OCI-M2 (cell line): ENCODE data around the gene AQP5.
"Not testable (repeated sequence)": the region's sequence is repeated elsewhere in the genome, so short reads cannot be mapped to it uniquely, and the experiment has no call there.

Experiments used
- DNase-seq: peaks from one replicate; lab custom pipeline; 2025; ENCODE audit not compliant: unreplicated experiment; lab: John Stamatoyannopoulos, UW

The AQP5 gene

DNA sequence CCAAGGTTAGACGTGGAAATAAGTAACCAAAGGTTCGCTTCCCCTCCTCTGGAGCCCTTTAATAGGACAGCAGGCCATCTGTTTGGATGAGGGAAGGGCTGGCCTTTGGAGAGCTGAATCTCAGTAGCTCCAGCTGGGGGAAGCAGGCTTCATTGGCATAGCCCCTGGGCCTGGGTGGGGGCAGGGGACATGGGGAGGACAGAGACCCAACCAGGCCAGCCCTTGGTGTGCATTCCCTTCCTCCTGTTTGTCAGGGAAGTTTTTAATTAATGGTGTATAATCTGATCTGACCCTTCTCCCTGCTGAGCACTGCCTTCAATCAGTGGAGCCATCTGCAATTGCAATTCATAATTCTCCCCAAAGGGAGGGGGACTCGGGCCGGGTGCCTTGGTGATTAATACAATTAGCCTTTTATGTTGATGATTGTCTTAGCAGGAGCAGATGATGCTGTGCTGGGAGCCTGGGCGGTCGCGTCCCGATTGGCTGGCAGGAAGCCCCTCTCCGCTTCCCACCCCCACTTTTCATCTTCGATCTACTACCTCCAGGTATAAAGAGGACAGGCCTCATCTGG lies 17.4 kb downstream of the AQP5 start:
- DNase-seq: no peak

- no peak for DNase-seq
Observed at GRCh38 chr12:49979791-49980190, 18.1 kb downstream of the AQP5 start.

DNA sequence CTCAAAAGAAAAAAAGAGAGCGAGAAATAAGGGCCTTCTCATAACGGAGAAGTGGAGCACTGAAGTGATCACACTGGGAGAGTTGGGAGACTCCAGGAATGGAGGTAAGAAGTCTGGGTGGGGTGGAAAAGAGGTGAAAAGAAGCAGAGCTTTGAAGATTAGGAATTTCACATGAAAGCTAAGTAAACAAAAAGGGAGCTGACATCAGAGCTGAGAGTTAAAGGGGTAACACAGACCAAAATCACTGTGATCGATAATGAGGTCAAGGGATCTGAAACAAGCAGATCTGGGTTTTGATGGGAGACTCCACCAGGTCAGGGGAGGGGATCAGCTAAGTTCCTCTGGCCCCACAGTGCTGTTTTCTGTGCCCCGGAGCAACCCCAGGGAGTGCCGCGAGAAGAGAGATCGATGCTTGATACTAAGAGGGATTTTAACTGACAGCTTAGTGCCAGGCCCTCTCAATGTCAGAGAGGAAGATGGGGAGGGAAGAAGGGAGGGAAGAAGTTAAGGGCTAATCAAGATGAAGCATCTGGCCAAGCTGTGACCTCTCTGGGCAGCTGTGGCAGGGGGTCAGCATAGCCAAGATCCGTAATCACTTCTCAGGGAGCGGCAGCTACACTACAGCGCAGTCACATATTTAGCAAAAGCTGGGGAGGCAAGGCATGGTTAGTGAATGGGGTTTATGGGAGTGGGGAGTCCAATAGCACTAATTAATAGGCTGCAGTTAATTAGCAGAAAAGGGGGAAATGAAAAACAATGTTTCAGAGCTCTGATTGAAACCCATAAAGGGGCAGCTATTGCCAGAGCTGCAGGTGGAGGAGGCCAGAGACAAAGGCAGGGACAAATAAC lies 19.1 kb downstream of the AQP5 start:
- DNase-seq: no peak

DNA sequence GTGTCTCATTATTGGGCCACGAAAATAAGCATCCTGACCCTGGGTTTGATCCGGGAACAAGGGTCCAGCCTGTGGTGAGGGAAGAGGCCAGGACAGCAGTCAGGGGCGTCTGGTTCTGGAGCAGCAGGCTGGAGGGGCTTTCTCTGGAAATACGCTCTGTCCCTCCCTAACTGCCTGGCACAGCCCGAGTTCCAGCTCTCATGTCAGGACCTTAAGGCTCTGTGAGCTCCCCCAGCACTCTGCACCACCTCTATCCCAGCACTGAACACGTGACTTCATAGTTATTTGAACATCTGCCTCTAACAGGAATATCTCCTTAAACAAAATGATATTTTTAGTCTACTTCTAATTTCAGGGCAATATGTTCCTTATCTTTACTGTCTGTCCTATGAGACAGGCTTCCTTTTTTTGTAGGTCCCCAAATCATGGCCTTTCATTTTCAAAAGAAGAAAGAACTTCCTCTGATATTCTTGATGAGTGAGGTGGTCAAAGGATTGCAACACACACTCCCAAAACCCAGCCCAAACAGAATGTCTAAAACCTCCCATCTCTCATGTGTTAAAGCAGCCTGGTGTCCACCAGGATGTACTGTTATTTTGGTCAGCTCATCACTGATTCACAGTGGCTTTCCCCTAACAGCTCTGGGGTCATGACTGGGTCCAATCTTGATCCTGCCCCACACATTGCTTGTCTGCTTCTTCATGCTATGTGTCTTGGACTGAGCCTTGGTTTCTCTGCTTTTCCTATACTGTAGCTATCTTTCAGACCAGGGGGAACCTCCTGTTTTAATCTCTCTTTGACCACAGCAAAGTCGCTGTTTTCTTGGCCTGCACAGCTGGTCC lies 20.8 kb downstream of the AQP5 start:
- no peak for DNase-seq

DNA sequence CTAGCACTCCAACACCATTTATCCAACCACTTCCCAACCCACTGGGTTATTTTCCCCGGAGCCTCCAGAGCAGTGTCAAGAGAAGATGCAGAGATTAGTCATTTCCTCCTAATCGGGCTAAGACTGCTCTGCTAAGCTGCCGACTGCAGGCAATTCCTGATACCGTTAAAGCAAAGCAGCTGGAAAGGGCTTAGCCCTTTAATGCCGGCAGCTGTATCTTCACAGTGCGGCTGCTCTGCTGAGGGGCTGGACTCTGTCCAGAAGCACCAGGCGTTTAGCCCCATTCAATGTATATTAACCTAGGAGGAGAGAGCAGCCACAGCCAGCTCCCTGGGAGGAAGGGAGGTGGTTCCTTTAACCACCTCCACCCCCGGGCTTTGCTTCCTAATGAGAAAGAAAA lies 22.2 kb downstream of the AQP5 start:
- no peak for DNase-seq

DNA sequence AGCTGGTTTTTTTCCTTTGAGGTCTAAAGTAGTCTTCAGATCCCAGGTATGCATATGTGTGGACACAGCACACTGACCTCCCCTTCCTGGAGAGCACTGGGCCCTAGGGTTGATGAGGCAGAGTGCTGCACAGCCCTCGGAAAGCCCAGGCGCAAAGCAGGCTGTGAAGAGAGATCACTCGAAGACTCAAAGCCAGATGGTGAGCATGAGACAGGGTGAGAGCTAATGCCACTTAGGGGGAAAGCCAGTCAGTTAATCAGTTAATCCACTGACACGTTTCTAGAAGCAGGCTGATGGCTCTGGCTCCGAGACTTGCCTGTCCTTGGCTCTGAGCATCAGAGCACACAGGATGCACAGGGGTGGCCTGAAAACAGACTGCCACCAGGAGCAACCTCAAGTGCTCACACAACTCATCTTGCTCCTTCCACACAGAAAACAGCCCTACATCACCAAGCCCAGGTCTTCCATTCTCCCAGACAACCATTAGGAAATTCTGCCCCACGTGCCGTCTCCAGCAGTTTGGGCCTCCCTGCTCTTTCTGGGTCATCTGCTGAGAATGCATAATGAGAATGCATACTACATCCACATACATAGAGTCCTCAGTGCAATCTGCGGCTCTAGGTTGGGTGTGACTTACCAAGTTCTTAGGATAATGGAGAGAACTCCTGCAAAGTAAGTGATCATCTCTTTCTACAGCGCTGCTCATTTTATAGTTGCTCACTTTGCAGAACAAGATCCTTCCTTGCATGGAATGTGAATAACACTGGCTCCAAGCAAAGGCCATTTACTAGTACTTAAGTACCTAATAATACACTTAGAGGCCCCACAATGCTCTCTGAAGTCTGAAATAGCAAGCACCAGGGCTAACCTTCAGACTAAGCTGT lies 23.0 kb downstream of the AQP5 start:
- DNase-seq: no peak

- no peak for DNase-seq
Observed at GRCh38 chr12:49985981-49986380, 24.3 kb downstream of the AQP5 start.

GRCh38 chr12:49986476-49986875 lies 24.8 kb downstream of the AQP5 start:
- DNase-seq: not testable (repeated sequence)

DNA sequence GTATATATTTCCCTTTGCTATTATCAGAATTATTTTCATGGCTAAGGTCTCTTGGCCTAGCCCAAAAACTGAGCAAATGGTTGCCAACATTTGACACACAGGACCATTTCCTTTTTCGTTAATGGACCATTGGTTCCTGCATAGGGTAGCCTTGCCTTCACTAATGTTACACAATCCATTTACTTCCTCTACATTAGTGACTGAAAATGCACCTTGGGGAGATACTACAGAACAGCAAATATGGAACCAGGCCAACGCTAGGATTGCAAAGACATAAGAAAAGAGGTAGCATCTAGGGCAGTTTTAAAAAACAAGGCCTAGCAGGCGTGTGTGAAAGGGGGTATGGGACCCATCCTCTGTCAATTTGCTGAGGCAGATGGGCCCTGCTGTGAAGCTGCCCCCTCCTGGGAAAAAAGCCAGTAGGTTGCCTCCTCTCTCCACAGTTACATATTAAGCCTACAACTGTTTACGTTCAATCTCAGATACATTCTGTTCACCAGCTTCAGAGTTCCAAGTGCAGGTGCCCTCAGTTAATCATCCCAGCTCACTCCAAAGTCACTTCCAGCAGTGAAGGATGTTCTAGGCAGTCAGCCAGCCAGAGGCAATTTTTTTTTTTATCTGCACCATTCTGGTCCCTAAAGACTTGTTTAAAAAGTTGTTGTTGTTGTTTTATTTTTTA lies 26.1 kb downstream of the AQP5 start:
- DNase-seq: no peak

DNA sequence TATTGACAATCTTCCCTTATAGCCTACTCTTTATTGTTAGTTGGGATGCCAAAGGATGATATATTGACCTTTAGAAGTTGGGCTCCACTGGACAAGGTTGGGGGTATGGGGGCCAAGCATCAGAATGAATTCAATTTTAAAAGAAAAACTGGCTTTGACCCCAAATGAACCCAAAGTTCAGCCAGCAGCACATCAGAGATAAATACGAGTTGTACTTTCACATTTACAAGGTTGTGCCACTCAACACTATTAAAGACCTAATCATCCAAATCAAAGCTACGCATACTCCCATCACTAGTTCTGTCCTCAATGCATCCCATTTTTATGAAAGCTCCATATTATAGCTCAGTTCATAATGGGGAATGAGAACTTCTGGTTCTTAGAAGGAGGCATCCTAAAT lies 27.7 kb downstream of the AQP5 start:
- not testable (repeated sequence) for DNase-seq

DNA sequence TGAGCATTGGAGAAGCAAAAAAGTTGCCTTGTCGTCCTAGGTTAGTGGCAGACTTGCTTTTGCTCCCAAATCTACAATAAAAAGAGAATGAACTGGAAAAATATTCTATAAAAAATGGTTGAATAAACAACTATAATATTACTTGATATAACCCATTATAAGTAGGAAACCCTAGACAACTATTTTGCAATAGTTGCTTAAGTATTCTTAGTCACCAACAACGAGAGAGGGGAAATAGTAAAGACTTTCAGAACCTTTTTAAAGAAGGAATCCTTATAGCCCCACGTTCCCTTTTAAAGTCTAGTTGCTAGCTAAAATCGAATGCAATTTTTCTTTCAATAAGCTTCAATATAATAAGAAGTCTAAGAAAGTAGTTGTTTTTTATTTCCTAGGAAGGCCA lies 28.6 kb downstream of the AQP5 start:
- DNase-seq: no peak

GRCh38 chr12:49998453-49998852 lies 36.8 kb downstream of the AQP5 start:
- no peak for DNase-seq

DNA sequence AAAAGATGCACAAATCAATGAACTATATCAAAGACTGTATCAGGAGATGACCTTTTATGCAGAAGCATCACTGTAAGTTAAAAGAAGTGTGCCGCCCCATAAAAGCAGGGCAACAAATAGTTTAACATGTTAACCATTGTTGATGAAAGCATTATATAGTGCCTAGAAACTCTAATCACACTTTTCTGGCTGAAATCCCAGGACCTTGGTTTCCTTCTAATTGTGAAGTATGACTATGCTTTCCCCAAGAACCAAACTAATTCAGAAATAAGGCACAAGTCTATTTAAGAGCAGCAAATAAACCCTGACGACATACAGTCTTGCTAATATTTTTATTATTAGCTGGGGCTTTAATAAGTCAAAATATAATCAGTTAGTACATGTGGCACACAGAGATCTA lies 41.9 kb downstream of the AQP5 start:
- no peak for DNase-seq

DNA sequence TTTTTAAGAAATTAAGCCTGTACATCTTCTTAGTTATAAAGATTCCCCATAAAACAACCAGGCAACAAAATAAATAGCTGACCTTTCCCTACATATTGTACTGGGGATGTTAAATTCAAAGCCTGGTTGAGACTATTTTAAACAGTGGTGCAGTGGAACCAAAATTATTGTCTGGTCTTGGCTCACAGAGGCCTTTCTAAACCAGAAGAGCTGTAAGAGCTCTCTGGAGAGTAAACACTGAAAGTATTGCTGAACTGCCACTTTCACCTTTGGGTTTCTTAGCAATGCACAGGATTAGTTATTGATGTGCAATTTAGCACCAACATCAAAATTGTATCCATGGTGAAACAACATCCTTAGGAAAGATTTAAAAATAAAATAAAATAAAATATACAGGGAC lies 43.0 kb downstream of the AQP5 start:
- no peak for DNase-seq

DNA sequence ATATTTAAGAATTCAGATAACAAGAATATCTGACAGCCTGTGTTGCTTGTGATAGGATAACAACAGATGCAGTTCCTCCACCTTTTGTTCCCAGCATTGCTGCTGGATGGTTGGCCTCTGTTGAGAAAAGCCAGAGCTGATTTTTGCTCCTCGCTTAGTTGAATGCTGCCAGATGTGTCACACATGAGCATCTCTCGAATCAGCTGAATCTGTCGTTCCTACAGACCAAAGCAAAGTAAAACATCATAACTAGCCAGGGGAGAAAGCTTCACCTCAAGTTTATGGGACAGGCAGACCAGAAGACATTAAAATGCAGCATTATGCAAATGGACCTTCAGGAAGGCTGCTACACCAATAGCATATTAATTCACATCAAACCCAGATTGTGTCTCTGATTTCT lies 43.5 kb downstream of the AQP5 start:
- no peak for DNase-seq

GRCh38 chr12:50006280-50006679 lies 44.6 kb downstream of the AQP5 start:
- DNase-seq: no peak

GRCh38 chr12:50006754-50007442 lies 45.2 kb downstream of the AQP5 start:
- no peak for DNase-seq

- DNase-seq: no peak
Observed at GRCh38 chr12:50013361-50014147, 51.9 kb downstream of the AQP5 start.

DNA sequence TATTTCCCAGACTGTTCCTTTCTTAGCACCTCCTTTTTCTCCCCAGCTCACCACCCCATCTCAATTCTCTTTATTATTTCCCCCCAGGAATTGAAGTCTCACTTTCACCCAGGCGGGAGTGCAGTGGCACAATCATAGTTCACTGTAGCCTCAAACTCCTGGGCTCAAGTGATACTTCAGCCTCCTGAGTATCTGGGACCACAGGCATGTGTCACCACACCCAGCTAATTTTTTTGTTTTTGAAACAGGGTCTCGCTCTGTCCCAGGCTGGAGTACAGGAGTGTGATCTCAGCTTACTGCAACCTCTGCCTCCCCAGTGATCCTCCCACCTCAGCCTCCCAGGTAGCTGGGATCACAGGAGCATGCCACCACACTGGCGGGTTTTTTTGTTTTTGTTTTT lies 52.7 kb downstream of the AQP5 start:
- no peak for DNase-seq
